Dedifferentiated amniotic fluid mesenchymal stem cell (primary cell): ENCODE results near the gene KCTD11.
"Not testable (repeated sequence)": the region's sequence is repeated elsewhere in the genome, so short reads cannot be mapped to it uniquely, and the experiment has no call there.

Experiments used
- DNase-seq: peaks from one replicate; pipeline ENCODE4 v3.0.0-alpha.2; 2016; ENCODE audit errors: extremely low spot score

KCTD11 gene

DNA sequence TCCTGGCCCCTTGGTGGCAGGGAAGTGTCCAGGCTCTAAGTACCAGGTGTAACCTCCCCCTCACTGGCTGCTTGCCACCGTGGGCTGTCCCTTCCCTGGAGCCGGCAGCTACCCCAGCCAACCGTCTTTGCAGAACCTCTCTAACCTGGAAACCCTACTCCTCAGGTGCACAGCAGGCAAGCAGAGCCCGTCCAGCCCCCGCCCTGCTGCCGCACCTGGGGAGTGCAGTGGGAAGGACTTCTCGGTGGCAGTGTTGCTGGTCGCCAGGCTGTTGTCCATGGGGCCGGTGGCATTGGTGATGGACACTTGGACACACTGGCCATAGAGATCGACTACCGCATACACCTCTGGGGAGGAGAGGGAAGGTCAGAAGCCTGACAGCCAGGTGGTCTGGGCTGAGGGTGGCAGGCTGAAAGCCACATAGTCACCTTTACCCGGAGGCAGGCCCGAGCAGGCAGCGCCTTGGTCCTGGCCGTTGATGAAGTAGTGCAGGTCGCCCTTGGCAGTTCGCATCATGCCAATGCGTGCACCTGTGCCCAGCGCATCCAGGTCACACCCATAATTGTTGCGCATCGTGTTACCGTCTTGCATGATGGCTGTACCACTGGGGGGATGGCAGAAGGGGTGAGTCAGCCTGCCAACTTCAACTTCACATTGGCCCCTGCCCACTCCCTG lies 29.3 kb upstream of the KCTD11 start:
- DNase-seq, result no peak

DNA sequence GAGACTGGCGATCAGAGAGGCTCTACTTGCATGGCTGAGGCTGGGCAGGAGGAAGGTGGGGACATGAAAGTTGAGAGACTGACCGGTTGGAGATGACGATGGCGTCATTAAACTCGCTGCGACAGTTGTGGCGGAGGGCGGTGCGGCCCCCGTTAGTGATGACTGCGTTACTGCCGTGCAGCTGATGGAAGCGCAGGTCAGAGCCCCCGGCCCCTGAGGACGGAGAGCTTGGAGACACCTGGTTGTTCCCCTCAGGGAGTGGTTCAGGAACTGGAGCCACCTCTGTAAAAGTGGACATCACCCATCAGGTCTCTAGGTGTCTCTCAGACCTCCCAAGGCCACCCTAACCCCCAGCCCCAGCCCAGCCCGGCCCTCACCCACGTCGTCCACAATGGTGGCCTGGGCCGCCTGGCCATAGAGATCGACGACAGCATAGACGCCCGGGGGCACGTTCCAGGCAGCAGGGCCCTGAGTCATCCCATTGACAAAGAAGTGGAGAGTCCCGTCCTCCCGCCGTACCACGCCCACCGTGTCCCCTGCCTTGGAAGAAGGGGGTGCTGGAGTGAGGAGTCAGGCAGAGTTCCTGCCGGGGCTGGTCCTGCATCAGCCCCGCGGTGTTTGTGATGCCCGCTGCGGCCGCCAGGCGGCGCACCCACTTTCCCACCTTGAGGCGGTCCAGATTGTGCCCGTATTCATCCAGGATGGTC lies 28.1 kb upstream of the KCTD11 start:
- no peak for DNase-seq

DNA sequence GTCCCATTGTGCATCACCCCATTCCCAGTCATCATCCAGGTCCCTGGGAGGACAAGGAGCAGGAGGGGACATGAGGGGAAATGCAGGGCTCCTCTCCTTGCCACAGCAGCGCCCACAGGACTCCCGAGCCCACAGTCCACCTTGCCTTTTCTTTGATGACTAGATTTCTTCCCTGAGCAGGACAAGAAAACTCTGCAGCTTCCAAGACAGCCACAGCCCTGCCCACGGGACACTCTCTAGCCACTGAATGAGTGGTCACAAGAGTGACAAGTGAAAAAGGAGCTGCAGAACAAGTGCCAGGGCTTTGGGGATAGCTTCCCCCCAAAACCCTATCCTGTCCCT lies 27.6 kb upstream of the KCTD11 start:
- DNase-seq, result no peak

DNA sequence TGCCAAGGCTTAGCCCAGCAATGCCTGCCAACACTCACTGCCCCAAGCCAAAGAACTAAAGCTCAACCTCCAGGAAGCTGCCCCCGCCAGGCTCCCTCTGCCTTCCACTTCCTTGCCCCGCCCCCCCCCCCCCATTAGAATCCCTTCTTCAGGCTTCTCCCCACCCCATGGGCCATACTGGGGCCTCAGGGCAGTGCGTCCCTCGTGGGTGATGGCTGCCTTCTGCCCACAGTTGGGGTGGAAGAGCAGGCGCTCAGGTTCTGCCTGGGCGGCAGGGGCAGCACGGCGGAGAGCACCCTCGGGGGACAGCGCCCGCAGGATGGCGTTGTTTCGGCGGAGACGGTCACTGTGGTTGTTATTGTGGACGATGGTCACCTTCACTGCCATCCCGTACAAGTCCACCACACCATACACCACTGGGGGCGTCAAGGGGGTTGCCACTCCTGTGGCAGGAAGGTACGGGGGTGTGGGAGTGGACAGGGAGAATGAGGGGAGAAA lies 26.9 kb upstream of the KCTD11 start:
- DNase-seq, result no peak

DNA sequence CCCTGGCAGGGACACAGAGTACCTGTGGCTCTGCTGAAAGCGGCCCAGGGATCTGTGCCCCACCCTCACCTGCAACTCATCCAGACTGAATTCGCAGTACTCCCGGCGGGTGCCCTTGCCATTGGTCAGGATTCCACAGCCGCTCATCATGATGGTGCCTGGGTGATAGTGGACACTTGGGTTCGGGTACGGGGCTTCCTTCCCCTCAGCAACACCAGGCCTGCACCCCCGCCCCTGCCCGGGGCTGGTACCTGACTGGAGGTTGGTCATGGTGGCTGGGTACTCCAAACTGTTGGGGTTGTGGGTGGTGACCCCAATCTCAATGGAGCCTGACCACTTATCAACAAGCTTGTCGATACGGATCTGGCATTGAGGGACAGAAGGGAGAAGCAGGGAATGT lies 25.8 kb upstream of the KCTD11 start:
- DNase-seq, result no peak

DNA sequence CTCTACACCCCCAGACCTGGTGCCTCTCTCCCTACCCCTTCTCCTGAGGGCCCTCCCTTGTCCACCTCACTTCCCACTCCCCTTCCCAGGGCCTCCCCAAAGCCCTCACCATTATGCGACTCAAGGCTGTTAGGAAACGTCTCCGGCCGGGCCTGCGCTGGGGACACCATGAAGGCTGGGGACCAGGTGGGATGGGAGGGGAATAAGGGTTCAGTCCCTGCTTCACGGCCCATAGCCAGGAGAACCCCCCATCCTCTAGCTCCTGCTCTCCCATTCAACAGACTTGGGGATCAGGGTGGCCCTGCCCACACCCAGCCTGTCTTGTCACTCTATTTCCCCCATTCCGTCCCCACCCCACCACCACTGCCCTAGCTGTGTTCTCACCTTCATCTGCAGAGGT lies 24.9 kb upstream of the KCTD11 start:
- no peak for DNase-seq

DNA sequence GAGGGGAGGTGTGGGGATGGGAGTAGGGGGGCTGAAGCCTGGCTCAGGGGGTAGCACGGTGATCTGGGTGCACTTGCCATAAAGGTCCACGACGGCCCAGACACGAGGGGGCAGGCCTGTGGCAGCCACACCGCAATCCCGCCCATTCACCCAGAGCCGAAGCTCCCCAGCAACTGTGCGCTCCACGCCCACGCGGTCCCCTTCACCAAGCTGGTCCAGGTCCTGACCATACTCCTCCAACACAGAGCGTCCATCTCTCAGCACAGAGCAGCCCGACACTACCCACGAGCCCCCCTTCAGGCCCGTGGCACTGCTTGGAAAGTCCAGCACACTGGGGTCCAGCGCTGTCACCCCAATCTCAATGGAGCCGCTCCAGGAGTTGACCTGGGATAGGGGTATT lies 24.5 kb upstream of the KCTD11 start:
- DNase-seq, result no peak

DNA sequence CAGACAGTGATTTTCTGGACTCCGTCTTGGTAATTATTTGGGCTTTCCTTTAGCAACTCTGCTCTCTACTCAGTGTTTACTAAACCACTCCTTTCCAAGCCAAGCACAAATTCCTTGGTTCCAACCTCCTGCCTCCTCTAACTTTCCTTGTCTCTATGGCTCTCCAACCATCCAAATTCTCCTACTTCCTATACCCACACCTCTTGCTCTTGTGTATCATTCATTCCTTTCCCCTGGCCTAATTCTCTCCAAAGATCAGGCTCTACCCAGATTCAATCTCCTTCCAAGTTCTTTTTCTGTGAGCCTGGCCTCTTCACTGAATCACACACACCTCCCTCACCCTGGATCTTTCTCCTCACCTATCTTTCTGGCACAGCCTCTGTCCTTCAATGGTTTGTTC lies 24.0 kb upstream of the KCTD11 start:
- no peak for DNase-seq

DNA sequence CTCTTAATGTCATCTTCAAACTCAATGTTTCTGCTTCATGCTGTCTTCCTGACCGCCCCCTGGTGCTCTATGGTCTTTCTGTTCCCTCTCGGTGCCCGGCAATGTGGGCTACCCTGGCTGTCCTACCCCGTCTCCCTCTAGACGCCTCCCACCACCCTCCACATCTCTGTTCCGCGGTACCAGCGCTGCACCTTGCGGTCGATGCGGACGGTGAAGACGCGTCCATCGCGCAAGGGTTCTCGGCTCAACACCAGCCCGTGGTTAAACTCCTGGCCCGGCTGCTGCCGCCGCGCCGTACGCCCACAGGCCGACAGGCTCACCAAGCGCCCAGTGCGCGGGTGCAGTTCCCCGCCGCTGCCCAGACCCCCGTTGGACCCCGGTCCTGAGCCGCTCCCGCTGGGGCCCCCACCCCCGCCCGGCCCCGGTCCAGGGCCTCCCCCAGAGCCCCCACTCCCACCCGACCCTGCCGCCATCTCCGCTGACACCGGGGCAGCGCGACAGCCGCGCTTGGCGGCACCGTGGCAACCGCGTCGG lies 23.1 kb upstream of the KCTD11 start, which contains the start of gene NEURL4:
Gene NEURL4, minus strand, starts transcription at position 496 of the 534 bp plus-strand sequence. Its CDS starts 23 bp downstream, at position 473.
- DNase-seq, result no peak

DNA sequence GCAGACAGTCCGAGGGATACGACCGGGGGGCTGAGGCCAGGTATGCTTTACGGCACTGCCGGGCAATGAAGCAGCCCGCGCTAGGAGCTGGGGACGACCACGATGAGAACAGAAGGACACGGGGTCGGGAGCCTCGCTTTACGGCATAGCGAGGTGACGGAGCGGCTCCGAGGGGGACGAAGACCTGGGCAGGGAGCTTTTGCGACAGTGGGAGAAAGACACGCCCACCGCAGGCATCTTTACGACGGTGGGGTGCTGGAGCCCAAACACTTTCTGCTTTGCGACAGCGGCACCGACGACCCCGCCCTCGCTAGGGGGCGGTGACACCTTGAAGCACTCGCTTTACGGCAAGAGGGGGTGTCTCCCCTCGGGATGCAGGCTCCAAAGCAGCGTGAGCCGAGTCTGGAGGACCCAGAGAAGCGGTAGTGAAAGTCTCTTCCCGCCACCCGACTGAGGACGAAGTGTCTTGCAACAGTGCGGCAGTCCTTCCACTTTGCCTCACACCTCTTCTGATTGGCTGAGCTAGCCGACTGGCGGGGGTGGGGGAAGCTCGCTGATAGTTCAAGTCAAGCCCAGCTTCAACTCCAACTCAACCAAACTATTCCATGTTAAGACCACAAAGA lies 22.5 kb upstream of the KCTD11 start:
- peak; percentile 94 for DNase-seq

DNA sequence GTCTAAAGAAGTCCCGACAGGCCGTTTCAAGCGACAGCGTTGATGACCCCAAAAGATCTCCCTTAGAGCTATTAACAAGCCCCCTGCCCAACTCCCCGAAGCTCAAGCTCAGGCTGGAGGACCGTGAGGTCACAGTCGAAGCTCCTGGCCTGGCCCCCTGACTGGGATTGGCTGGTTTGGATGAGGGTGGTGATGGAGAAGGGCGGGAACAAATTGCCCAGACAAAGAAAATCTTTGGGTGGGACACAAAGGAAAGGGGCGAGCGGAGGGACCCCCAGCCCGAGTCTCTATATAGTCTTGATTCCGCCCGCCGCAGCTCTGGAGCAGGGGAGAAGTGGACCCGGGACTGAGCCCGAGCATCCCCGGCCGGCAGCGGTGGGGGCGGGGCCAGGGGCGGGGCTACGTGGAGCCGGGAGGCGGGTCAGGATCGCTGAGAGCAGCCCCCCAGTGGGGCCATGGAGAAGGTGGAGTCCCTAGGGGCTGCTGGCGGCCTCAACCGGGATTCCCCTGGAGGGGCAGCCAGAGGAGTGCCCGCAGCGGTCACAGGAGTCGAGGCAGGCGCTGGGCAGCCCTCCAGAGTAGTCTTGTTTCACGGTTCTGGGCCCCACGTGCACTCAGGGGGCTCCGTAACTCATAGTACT lies 21.8 kb upstream of the KCTD11 start:
- DNase-seq, result no peak

DNA sequence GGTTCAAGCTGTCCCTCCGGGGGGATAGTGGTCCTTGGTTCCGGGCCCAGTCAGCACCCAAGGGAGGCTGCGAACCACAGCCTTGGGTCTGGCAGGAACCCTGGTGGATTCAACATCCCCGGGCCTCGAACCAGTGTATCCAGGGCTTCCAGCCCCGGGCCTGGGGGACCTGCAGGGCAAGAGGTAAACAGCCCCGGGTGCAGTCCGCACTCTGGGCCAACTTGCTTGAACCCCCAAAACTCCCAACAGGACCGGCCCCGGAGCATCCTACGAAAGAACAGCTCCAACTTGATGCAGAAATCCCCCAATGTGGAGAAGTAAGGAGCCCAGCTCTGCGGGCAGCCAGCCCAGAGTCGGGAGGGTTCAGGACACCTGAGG lies 21.3 kb upstream of the KCTD11 start:
- no peak for DNase-seq

DNA sequence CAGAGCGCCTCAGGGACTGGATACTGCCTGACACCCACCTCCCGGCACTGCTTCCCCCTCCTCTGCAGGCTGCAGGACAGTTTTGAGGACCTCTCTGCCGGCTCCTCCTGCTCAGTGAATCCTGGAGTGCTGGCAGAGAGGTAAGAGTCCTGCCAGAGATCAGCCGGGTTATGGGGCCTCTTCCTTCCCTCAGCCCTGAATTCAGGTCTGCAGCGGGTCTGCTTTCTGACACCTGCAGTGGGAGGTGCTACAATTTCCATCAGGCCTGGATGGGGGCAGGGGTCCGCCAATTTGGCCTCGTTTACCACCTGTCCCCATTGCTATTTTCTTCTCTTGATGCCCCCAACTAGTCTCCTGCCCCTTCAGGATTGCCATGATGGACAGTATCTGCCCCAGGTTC lies 19.9 kb upstream of the KCTD11 start:
- no peak for DNase-seq

DNA sequence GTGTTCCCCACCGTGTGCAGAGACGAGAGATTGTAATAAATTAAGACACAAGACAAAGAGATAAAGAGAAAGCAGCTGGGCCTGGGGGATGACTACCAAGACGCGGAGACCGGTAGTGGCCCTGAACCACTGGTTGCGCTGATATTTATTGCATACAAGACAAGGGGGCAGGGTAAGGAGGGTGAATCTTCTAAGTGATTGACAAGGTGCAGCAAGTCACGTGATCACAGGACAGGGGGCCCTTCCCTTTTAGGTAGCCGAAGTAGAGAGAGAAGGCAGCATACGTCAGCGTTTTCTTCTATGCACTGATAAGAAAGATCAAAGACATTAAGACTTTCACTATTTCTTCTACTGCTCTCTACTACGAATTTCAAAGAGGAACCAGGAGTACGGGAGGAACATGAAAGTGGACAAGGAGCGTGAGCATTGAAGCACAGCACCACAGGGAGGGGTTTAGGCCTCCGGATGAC lies 19.3 kb upstream of the KCTD11 start:
- DNase-seq, result not testable (repeated sequence)

DNA sequence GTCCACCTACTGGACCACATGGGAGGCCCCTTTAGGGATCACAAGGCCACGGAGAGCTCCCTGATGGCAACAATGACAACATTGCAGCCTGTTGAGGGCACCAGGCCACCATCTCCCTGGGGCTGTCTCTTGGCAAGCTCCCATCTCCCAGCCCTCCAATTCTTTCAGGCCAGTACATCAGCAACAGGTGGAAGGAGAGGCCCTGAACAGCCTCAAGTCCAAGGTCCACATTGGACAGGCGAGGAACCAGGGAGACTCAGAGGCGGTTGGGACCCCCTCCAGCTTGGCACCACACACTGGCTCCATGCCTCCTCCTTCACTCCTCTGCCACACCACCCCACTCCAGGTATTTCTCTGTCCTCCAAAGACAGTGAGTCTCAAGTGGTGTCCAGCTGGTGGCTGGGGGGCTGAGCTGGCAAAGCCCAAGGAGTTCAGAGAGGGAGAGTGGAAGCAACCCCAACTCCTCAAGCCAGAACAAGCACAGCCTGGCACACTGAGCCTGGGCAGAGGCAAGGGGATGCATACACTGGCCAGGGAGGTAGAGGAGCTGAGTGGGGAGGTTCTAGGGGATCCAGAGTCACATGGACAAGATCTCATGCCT lies 16.9 kb upstream of the KCTD11 start:
- no peak for DNase-seq

DNA sequence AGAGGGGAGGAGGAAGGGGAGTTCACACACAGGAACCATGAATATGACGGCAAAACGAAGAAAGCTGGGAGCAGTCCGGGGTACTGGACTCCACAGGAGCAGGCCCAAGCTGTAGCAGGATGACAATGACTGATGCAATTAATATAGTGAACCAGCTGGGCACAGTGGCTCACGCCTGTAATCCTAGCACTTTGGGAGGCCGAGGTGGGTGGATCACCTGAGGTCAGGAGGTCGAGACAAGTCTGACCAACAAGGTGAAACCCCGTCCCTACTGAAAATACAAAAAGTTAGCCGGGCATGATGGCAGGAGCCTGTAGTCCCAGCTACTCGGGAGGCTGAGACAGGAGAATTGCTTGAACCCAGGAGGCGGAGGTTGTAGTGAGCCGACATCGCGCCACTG lies 16.2 kb upstream of the KCTD11 start:
- DNase-seq, result not testable (repeated sequence)

DNA sequence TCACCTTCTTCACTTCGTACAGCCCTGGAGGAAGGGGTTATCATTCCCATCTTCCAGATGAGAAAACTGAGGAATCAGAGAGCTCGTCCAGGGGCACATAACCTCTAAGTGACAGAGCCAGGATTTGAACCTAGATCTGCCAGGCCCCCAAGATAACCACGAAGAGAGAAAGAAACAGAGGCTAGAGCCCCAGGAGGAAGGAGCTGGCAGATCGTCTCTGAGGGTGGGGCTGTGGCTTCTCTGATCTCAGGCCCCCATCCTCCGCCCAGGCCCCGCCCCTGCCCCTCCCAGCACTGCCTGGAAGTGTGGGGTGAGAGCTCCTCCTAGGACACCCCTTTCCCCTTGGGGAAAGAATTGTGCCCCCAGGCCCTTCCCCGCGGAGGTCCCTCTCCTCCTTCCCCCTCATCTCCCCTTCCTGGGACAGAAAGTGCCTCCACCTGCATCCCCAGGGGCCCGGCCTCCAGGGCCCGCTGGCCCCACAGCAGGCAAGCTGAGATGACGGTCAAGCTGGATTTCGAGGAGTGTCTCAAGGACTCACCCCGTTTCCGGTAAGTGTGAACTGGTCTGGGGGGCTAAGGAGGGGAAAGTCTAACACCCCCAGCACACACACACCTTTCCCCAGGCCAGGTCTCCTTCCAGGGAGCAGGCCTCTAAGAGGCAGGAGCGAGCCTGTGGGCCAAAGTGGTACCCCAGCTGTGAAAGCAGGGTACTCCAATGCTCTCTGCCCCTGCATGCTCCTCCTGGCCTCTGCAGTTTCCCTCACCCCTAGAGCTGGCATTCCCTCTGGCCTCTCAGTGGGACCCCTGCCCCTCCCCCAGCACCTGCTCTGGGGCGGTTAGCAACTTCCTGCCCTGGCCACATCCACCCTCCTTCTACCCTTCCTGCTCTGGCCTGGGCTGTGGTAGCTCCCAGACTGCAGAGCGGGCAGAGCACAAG lies 15.5 kb upstream of the KCTD11 start, which contains the start of gene ACAP1:
Gene ACAP1, plus strand, starts transcription at position 290 of the 936 bp plus-strand sequence. Its CDS starts 206 bp downstream, at position 496.
- no peak for DNase-seq

DNA sequence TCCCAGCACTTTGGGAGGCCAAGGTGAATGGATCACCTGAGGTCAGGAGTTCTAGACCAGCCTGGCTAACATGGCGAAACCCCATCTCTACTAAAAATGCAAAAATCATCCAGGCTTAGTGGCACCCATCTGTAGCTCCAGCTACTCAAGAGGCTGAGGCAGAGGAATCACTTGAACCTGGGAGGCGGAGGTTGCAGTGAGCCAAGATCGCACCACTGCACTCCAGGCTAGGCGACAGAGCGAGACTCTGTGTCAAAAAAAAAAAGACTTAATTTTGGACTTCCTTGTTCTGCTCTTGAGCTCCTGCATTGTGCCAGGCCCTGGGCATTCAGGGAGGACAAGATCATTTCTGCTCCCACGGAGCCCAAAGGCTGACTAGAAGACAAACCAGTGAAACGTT lies 14.4 kb upstream of the KCTD11 start:
- DNase-seq, result not testable (repeated sequence)

DNA sequence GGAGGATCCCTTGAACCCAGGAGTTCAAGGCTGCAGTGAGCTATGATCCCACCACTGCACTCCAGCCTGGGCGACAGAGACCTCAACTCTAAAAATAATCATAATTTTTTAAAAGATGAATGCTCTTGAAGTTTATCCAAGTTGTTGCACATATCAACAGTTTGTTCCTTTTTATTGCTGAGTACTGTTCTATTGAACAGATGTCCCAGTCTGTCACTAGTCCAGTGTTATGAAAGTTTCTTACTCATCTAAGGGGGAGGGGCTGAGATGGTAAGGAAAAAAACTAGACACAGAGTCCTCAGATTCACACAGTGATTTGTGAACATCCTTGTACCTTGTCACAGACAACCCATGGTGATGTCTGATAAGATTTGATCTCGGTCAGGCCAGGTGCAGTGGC lies 11.8 kb upstream of the KCTD11 start:
- no peak for DNase-seq

DNA sequence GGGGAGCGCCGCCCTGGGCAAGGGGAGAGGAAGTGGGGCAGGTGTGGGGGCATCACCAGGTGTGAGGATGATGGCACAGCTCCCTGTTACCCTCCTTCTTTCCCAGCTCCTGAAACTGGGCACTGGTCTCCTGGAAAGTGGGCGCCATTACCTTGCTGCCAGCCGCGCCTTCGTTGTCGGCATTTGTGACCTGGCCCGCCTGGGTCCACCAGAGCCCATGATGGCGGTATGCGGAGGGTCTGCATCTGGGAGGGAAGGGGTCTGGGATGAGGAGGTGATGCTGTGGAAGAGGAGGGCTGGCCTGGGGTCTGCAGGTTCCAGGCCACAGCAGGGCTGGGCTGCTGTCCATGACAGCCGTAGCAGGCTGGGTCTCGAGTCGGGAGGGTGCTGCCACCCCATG lies 10.1 kb upstream of the KCTD11 start:
- DNase-seq, result no peak

DNA sequence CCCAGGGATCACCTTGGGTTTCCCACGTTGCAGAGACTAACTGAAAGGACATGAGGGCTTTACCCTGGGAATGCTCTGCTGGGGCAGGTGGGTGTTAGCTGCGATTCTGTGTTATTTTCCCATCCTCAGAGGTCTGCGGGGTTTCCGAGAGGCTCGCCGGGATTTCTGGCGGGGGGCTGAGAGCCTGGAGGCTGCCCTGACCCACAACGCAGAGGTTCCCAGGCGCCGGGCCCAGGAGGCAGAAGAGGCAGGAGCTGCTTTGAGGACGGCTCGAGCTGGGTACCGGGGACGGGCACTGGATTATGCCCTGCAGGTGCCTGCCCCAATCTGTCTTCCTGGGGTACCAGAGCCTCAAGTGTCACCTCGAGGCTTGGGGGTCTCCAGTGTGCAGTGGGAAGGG lies 8.7 kb upstream of the KCTD11 start:
- DNase-seq, result no peak
